ENCODE data around the gene METTL1.

GRCh38 chr12:57736741-57737466, 35.0 kb downstream of the METTL1 start:
- TF ChIP-seq POLR2A (IDR thresholded peaks at IDR 0.05; ENCODE audit: low read depth, low read length) (no peak), PAX5 (IDR thresholded peaks at IDR 0.05; ENCODE audit: insufficient read depth, low read length, severe bottlenecking) (no peak), TAF1 (IDR thresholded peaks at IDR 0.05; ENCODE audit: low read depth, low read length) (no peak), POLR2AphosphoS5 (IDR thresholded peaks at IDR 0.05; ENCODE audit: low read depth, low read length) (no peak), POU2F2 (IDR thresholded peaks at IDR 0.05; ENCODE audit: low read depth, low read length) (no peak)
